ENCODE results near the gene RAVER2. TPM values are rescaled to one million over a fixed set of nuclear protein-coding genes. Genes with fewer than 3 reads are reported as not detected.

The RAVER2 gene
- total RNA-seq, 1 experiment from 2014 or later, result 12.9 TPM

DNA sequence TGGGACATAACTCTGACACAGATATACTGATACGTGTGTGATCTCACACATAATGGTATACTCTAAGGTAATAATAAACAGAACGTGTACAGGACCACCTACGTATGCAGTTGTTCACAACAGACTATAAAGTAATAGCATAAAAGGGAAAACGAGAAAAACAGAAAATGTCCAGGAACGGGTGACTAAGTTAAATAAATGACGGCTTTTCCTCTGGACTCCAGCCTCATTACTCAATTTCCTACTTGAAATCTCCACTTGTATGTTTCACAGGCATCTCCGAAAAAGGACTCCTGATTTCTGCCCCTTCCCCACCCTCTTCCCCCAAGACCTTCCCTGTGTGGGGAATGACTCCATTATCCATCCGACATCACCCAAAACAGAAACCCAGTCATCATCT lies 126.4 kb downstream of the RAVER2 start:
- Mint-ChIP-seq H3K4me3 (ENCODE audit: unreplicated experiment) (no peak overlapping the region), H3K27ac (ENCODE audit: unreplicated experiment) (no peak overlapping the region), H3K9me3 (ENCODE audit: unreplicated experiment) (no peaks in the 10 kb centered on the region), H3K27me3 (ENCODE audit: insufficient read depth, unreplicated experiment) (no peaks in the 10 kb centered on the region), H3K4me1 (ENCODE audit: low read depth, unreplicated experiment) (no peaks in the 10 kb centered on the region), H3K36me3 (ENCODE audit: insufficient read depth, unreplicated experiment) (peaks cover 12% of the 10 kb centered on the region)
- no peaks in the 10 kb centered on the region for H3K4me1 ChIP-seq
- intact Hi-C loops (cut with micrococcal nuclease; ENCODE audit: unreplicated experiment), result no loop called here
- no peak overlapping the region for H3K4me3 ChIP-seq (ENCODE audit: low read depth, low read length)
- CTCF ChIA-PET, result interaction anchor here (0.6 kb wide), 1 partner anchor 1060 kb away, joined by 3 read pairs; no protein-coding TSS in a partner anchor
- TF ChIP-seq, protein P1, sequence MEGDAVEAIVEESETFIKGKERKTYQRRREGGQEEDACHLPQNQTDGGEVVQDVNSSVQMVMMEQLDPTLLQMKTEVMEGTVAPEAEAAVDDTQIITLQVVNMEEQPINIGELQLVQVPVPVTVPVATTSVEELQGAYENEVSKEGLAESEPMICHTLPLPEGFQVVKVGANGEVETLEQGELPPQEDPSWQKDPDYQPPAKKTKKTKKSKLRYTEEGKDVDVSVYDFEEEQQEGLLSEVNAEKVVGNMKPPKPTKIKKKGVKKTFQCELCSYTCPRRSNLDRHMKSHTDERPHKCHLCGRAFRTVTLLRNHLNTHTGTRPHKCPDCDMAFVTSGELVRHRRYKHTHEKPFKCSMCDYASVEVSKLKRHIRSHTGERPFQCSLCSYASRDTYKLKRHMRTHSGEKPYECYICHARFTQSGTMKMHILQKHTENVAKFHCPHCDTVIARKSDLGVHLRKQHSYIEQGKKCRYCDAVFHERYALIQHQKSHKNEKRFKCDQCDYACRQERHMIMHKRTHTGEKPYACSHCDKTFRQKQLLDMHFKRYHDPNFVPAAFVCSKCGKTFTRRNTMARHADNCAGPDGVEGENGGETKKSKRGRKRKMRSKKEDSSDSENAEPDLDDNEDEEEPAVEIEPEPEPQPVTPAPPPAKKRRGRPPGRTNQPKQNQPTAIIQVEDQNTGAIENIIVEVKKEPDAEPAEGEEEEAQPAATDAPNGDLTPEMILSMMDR (IDR thresholded peaks at IDR 0.05; ENCODE audit: insufficient read depth in 1 of 2, low read depth in 1 of 2, low read length in 1 of 2, severe bottlenecking in 1 of 2, unreplicated experiment in 1 of 2), result no peak
- no peaks in the 10 kb centered on the region for H3K9me3 ChIP-seq
- BruUV-seq (replicated peaks), result no TSS peak
- POLR2A ChIA-PET, result no interaction called here
- no peaks in the 10 kb centered on the region for H3K36me3 ChIP-seq (ENCODE audit: control insufficient read depth, insufficient read depth, low read length)
- DNase-seq, result no peak
- no peaks in the 10 kb centered on the region for H3K27me3 ChIP-seq (replicated peaks; ENCODE audit: control insufficient read depth, insufficient read depth, low read length)

DNA sequence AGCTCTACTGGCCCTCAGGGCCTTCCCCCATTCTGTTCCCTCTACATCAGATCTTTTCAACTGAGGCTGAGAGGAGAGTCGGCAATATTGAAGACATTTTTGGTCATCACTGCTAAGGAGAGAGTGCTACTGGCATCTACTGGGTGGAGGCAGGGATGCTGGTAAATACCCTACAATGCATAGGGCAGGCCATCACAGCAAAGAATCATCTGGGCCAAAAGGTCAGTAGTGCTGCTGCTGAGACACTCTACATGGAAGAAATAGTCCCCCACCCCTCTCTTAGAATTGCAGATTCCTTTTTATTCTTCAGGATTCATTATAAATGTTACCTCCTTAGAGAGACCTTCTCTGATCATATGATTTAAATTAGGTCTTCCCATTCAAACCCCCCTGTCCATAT lies 127.2 kb downstream of the RAVER2 start:
- no peak overlapping the region for H3K27ac Mint-ChIP-seq (ENCODE audit: unreplicated experiment)
- no peak overlapping the region for H3K4me3 Mint-ChIP-seq (ENCODE audit: unreplicated experiment)
- intact Hi-C loops (cut with micrococcal nuclease; ENCODE audit: unreplicated experiment), result no loop called here
- no peaks in the 10 kb centered on the region for H3K9me3 Mint-ChIP-seq (ENCODE audit: unreplicated experiment)
- CTCF ChIA-PET, result interaction anchor here (0.6 kb wide), 1 partner anchor 1061 kb away, joined by 3 read pairs; no protein-coding TSS in a partner anchor
- H3K4me1 Mint-ChIP-seq (ENCODE audit: low read depth, unreplicated experiment), result no peaks in the 10 kb centered on the region
- H3K27me3 ChIP-seq (replicated peaks; ENCODE audit: control insufficient read depth, insufficient read depth, low read length), result no peaks in the 10 kb centered on the region
- no peaks in the 10 kb centered on the region for H3K9me3 ChIP-seq
- POLR2A ChIA-PET, result no interaction called here
- no peaks in the 10 kb centered on the region for H3K27me3 Mint-ChIP-seq (ENCODE audit: insufficient read depth, unreplicated experiment)
- H3K4me3 ChIP-seq (ENCODE audit: low read depth, low read length), result no peak overlapping the region
- DNase-seq, result no peak
- H3K36me3 Mint-ChIP-seq (ENCODE audit: insufficient read depth, unreplicated experiment), result peaks cover 15% of the 10 kb centered on the region
- no peaks in the 10 kb centered on the region for H3K36me3 ChIP-seq (ENCODE audit: control insufficient read depth, insufficient read depth, low read length)
- TF ChIP-seq, protein P1 (IDR thresholded peaks at IDR 0.05; ENCODE audit: insufficient read depth in 1 of 2, low read depth in 1 of 2, low read length in 1 of 2, severe bottlenecking in 1 of 2, unreplicated experiment in 1 of 2), result no peak
- H3K4me1 ChIP-seq, result no peaks in the 10 kb centered on the region
- BruUV-seq (replicated peaks), result no TSS peak

DNA sequence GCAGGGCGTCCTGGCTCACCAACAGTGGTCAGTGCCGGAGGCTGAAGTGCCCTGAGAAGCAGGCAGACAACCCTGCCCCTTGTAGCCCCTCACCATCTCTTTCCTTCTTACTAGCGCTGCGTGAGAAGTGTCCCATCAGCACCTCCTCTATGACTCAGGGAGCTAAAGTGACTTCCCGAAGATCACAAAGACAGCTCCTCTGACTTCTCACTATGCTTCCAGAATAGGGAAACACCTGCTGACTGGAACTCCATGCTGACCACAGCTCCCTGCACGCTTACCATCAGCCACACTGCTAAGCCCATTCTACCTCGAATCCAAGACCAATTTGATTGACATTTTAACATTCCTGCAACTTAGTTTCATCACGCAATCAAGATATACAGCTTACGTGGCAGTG lies 128.7 kb downstream of the RAVER2 start:
- no peak overlapping the region for H3K27ac Mint-ChIP-seq (ENCODE audit: unreplicated experiment)
- CTCF ChIA-PET, result no interaction called here
- no peaks in the 10 kb centered on the region for H3K4me1 ChIP-seq
- intact Hi-C loops (cut with micrococcal nuclease; ENCODE audit: unreplicated experiment), result no loop called here
- no peaks in the 10 kb centered on the region for H3K36me3 ChIP-seq (ENCODE audit: control insufficient read depth, insufficient read depth, low read length)
- H3K36me3 Mint-ChIP-seq (ENCODE audit: insufficient read depth, unreplicated experiment), result peaks cover 17% of the 10 kb centered on the region
- no peaks in the 10 kb centered on the region for H3K9me3 Mint-ChIP-seq (ENCODE audit: unreplicated experiment)
- TF ChIP-seq, protein P1 (IDR thresholded peaks at IDR 0.05; ENCODE audit: insufficient read depth in 1 of 2, low read depth in 1 of 2, low read length in 1 of 2, severe bottlenecking in 1 of 2, unreplicated experiment in 1 of 2), result no peak
- no peaks in the 10 kb centered on the region for H3K9me3 ChIP-seq
- no peaks in the 10 kb centered on the region for H3K27me3 ChIP-seq (replicated peaks; ENCODE audit: control insufficient read depth, insufficient read depth, low read length)
- DNase-seq, result no peak
- no TSS peak for BruUV-seq (replicated peaks)
- H3K4me3 ChIP-seq (ENCODE audit: low read depth, low read length), result no peak overlapping the region
- no peaks in the 10 kb centered on the region for H3K27me3 Mint-ChIP-seq (ENCODE audit: insufficient read depth, unreplicated experiment)
- H3K4me3 Mint-ChIP-seq (ENCODE audit: unreplicated experiment), result no peak overlapping the region
- POLR2A ChIA-PET, result no interaction called here
- H3K4me1 Mint-ChIP-seq (ENCODE audit: low read depth, unreplicated experiment), result no peaks in the 10 kb centered on the region
